Esophagus muscularis mucosa (tissue), 4 donors: Measurements from ENCODE around the gene TAF5L. TPM values are rescaled to one million over a fixed set of nuclear protein-coding genes. Genes with fewer than 3 reads are reported as not detected.

Source experiments
- DNase-seq: peaks from one replicate; pipeline ENCODE4 v3.0.0-alpha.2; 2017; ENCODE audit errors: extremely low spot score
- H3K27ac ChIP-seq, 4 donors: fragments of 200-600 bp; sonication (generic); replicated peaks in 1 of 4; 1 replicate in 3 of 4; 2 replicates in 1 of 4; pipeline ENCODE4 v1.5.1; 2016 to 2019; ENCODE audit warnings: mild to moderate bottlenecking in 1 of 4
- H3K27me3 ChIP-seq, 4 donors: fragments of 200-600 bp; sonication (generic); one replicate each; pipeline versions ENCODE4 v1.5.1 to v1.6.0; 2016 to 2019
- H3K36me3 ChIP-seq, 4 donors: fragments of 200-600 bp; sonication (generic); one replicate each; pipeline ENCODE4 v1.5.1; 2016 to 2019
- H3K4me1 ChIP-seq, 4 donors: fragments of 200-600 bp; sonication (generic); one replicate each; pipeline ENCODE4 v1.5.1; 2016 to 2019
- H3K4me3 ChIP-seq, 4 donors: fragments of 200-600 bp; sonication (generic); 1 replicate in 2 of 4; 2 replicates in 2 of 4; pipeline ENCODE4 v1.5.1; 2016 to 2019; ENCODE audit warnings: mild to moderate bottlenecking in 4 of 4, moderate library complexity in 1 of 4
- H3K9me3 ChIP-seq, 4 donors: fragments of 200-600 bp; sonication (generic); 1 replicate in 3 of 4; 2 replicates in 1 of 4; pipeline ENCODE4 v1.5.1; 2016 to 2019
- CTCF ChIP-seq, 3 experiments: fragments of 200-600 bp in 2 of 3; fragments of 450-650 bp in 1 of 3; sonication (generic) in 2 of 3; IDR thresholded peaks; one replicate each; pipeline ENCODE4 v1.5.1; 2017 to 2019; ENCODE audit warnings: antibody characterized with exemption in 3 of 3, mild to moderate bottlenecking in 2 of 3, moderate library complexity in 1 of 3
- EP300 ChIP-seq: sonication (generic); formaldehyde crosslinking; IDR thresholded peaks from one replicate; pipeline ENCODE4 v1.6.1; 2017; ENCODE audit warnings: antibody characterized with exemption
- POLR2A ChIP-seq: fragments of 450-650 bp; IDR thresholded peaks from one replicate; pipeline ENCODE4 v1.6.1; 2017; ENCODE audit warnings: antibody characterized with exemption, moderate library complexity, mild to moderate bottlenecking, low read depth
- POLR2AphosphoS5 ChIP-seq, 2 donors: sonication (generic); formaldehyde crosslinking; IDR thresholded peaks; one replicate each; pipeline ENCODE4 v1.6.1; 2017; ENCODE audit warnings: antibody characterized with exemption in 2 of 2
- WGBS: methylation state at CpG from one replicate; pipeline ENCODE4 v1.1.5; 2018; 5-methylcytosine and 5-hydroxymethylcytosine counted together
- intact Hi-C: fragments of 100-400 bp; cut with DNase I; formaldehyde crosslinking; loops from one replicate; pipeline ENCODE4 v1.15.1; 2023
- total RNA-seq, 4 donors: library from RNA; depleted of rRNA; stranded (reverse); fragments of >200 nt; gene quantifications; one replicate each; pipeline versions ENCODE4 v1.1.0 to v1.2.1, GENCODE V29; 2016

Gene TAF5L
- total RNA-seq, 4 donors from 2014 or later: 18.7 to 29.6 (median 23.4) TPM

- no peaks in the 10 kb centered on the region for H3K27me3 ChIP-seq
- DNase-seq: no peak
- TF ChIP-seq CTCF (IDR thresholded peaks at IDR 0.05) (no peak), POLR2A (no peak), EP300 (no peak), POLR2AphosphoS5 (IDR thresholded peaks at IDR 0.05) (peak; percentile 20 to 79)
- H3K4me3 ChIP-seq: peak overlapping the region; percentile 16 to 38 (median 36)
- peak overlapping the region; percentile 58 to 72 (median 64) for H3K27ac ChIP-seq
- intact Hi-C loops: no loop called here
- WGBS: 11% methylated on average over 7 of the region's 9 CpGs
- no peaks in the 10 kb centered on the region for H3K9me3 ChIP-seq
- peaks cover 18 to 33% (median 28%) of the 10 kb centered on the region in 4 donors for H3K4me1 ChIP-seq
- H3K36me3 ChIP-seq: no peaks in the 10 kb centered on the region
Measured at GRCh38 chr1:229579059-229579673, 46.8 kb downstream of the TAF5L start.

GRCh38 chr1:229578168-229579058, 47.5 kb downstream of the TAF5L start:
- Histone ChIP-seq H3K9me3 (no peaks in the 10 kb centered on the region), H3K4me3 (peak overlapping the region in 3 of 4 donors; percentile 16 to 38 (median 37)), H3K27me3 (no peaks in the 10 kb centered on the region), H3K4me1 (peaks cover 18 to 33% (median 28%) of the 10 kb centered on the region in 4 donors), H3K27ac (peak overlapping the region; percentile 58 to 72 (median 64)), H3K36me3 (no peaks in the 10 kb centered on the region)
- no peak for TF ChIP-seq POLR2AphosphoS5 (IDR thresholded peaks at IDR 0.05)
- no peak for TF ChIP-seq CTCF (IDR thresholded peaks at IDR 0.05)
- no peak for TF ChIP-seq POLR2A
- no peak for TF ChIP-seq EP300
- no peak for DNase-seq
- WGBS: 72% methylated on average over 14 of the region's 14 CpGs
- intact Hi-C loops: no loop called here

GRCh38 chr1:229574679-229575442, 51.1 kb downstream of the TAF5L start:
- DNase-seq: no peak
- Histone ChIP-seq H3K4me1 (peaks cover 7 to 15% (median 15%) of the 10 kb centered on the region in 4 donors), H3K9me3 (no peaks in the 10 kb centered on the region), H3K4me3 (no peak overlapping the region), H3K27ac (no peak overlapping the region), H3K36me3 (no peaks in the 10 kb centered on the region), H3K27me3 (no peaks in the 10 kb centered on the region)
- TF ChIP-seq POLR2A (no peak), POLR2AphosphoS5 (IDR thresholded peaks at IDR 0.05) (no peak), CTCF (IDR thresholded peaks at IDR 0.05) (no peak), EP300 (no peak)
- intact Hi-C loops: no loop called here
- 98% methylated on average over 6 of the region's 6 CpGs for WGBS

- TF ChIP-seq POLR2AphosphoS5 (IDR thresholded peaks at IDR 0.05) (no peak), EP300 (no peak), POLR2A (no peak), CTCF (IDR thresholded peaks at IDR 0.05) (no peak)
- intact Hi-C loops: no loop called here
- H3K4me3 ChIP-seq: no peak overlapping the region
- no peaks in the 10 kb centered on the region for H3K9me3 ChIP-seq
- 83% methylated on average over 2 of the region's 2 CpGs for WGBS
- no peak overlapping the region for H3K27ac ChIP-seq
- H3K4me1 ChIP-seq: peaks cover 0 to 2% (median 0%) of the 10 kb centered on the region in 4 donors
- no peaks in the 10 kb centered on the region for H3K27me3 ChIP-seq
- no peaks in the 10 kb centered on the region for H3K36me3 ChIP-seq
- DNase-seq: no peak
Measured at GRCh38 chr1:229572286-229572685, 53.6 kb downstream of the TAF5L start.
